Retinal pigment epithelial cell (primary cell): ENCODE measurements around the gene PPP1R3E.

Experiments
- DNase-seq: peaks from one replicate; pipeline ENCODE4 v3.0.0-alpha.2; 2010; ENCODE audit warnings: low read depth
- H3K4me3 ChIP-seq: 2 replicates; pipeline ENCODE4 v1.5.1; 2011; ENCODE audit warnings: mild to moderate bottlenecking, low read length, control low read depth, moderate library complexity
- TF ChIP-seq, protein P1 (sequence below): conservative IDR thresholded peaks from 2 replicates; pipeline ENCODE4 v1.5.1; 2011; ENCODE audit warnings: low read depth, low read length, control low read depth, inconsistent platforms

The PPP1R3E gene

GRCh38 chr14:23302290-23303225 is at the start of gene PPP1R3E:
PPP1R3E (minus strand) TSS chr14:23302859; CDS start chr14:23302576, 283 bp downstream.
- TF ChIP-seq, protein P1, sequence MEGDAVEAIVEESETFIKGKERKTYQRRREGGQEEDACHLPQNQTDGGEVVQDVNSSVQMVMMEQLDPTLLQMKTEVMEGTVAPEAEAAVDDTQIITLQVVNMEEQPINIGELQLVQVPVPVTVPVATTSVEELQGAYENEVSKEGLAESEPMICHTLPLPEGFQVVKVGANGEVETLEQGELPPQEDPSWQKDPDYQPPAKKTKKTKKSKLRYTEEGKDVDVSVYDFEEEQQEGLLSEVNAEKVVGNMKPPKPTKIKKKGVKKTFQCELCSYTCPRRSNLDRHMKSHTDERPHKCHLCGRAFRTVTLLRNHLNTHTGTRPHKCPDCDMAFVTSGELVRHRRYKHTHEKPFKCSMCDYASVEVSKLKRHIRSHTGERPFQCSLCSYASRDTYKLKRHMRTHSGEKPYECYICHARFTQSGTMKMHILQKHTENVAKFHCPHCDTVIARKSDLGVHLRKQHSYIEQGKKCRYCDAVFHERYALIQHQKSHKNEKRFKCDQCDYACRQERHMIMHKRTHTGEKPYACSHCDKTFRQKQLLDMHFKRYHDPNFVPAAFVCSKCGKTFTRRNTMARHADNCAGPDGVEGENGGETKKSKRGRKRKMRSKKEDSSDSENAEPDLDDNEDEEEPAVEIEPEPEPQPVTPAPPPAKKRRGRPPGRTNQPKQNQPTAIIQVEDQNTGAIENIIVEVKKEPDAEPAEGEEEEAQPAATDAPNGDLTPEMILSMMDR = no peak
- peak within 1 kb of the TSS; percentile 57 for H3K4me3 ChIP-seq
- DNase-seq = no peak

DNA sequence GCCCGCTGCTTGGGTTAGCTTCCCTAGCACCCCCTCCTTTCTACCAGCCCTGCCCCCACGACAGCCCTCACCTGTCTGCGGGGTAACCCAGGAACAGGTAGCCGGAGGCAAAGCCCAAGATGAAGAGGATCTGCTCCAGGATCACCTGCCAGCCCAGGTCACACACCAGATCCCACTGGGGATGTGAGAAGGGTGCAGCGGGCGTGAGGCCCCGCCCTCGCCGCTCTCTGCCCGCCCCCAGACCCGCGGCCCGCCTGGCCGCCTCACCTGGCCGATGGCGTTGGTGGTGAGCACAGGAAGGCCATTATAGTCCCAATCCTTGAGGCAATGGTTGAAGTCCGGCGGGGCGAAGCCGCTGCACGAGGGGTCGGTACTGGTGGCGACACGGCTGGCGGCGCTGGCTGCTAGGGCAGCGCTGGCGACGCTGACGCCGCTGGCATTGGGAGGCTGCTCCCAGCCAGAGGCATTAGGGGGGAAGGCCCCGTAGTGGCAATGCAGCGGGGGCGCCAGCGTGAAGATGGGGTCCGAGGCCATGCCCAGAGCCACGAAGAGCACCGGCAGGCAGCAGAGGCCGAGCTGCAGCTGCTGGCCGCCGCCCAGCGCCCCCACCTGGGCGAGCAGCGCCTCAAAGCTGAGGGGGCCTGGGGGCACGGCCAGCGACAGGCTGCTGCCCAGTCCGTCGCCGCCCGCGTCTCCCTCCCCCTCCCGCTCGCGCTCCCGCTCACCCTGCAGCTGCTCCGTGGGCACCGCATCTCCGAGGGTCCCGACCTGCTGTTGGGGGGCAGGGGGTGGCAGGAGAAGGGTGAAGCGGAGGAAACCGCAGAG is 49.2 kb upstream of the PPP1R3E start:
- TF ChIP-seq, protein P1 = no peak
- no peak for DNase-seq
- H3K4me3 ChIP-seq = peak overlapping the region; percentile 60

- DNase-seq = no peak
- no peak overlapping the region for H3K4me3 ChIP-seq
- TF ChIP-seq, protein P1 = no peak
These were observed 46.6 kb upstream of the PPP1R3E start for GRCh38 chr14:23349156-23349845.

- no peak for DNase-seq
- TF ChIP-seq, protein P1 = no peak
- no peak overlapping the region for H3K4me3 ChIP-seq
These were observed 45.6 kb upstream of the PPP1R3E start for GRCh38 chr14:23348297-23348655.

- TF ChIP-seq, protein P1 = no peak
- no peak for DNase-seq
- no peak overlapping the region for H3K4me3 ChIP-seq
These were observed 45.0 kb upstream of the PPP1R3E start for GRCh38 chr14:23347406-23348296.
